Small intestine (tissue), 7 donors: Measurements from ENCODE around the gene CGB3. TPM values are rescaled to one million over a fixed set of nuclear protein-coding genes. Genes with fewer than 3 reads are reported as not detected.
"Not testable (repeated sequence)": the region's sequence is repeated elsewhere in the genome, so short reads cannot be mapped to it uniquely, and the experiment has no call there.

Experiments used
- DNase-seq, 2 donors: peaks; one replicate each; pipeline versions ENCODE4 v3.0.0 to v3.0.0-alpha.2; 2013
- FAIRE-seq: peaks from 2 replicates; lab custom pipeline; 2012; peaks lifted over from hg19 to GRCh38; lab: Jason Lieb, UNC
- H3K27ac ChIP-seq, 3 donors: one replicate each; pipeline ENCODE4 v1.5.1; 2013; ENCODE audit warnings: low read length in 2 of 3, mild to moderate bottlenecking in 2 of 3, control low read depth in 1 of 3, inconsistent platforms in 1 of 3, low read depth in 1 of 3, moderate library complexity in 1 of 3
- H3K27me3 ChIP-seq, 3 donors: one replicate each; pipeline ENCODE4 v1.6.1; 2013; ENCODE audit warnings: low read length in 3 of 3, inconsistent platforms in 1 of 3; ENCODE audit not compliant: control insufficient read depth in 3 of 3, insufficient read depth in 3 of 3
- H3K36me3 ChIP-seq, 3 donors: one replicate each; pipeline ENCODE4 v1.6.1; 2013; ENCODE audit warnings: low read length in 3 of 3, inconsistent platforms in 1 of 3, low read depth in 1 of 3, mild to moderate bottlenecking in 1 of 3, moderate library complexity in 1 of 3; ENCODE audit not compliant: control insufficient read depth in 3 of 3, insufficient read depth in 2 of 3
- H3K4me1 ChIP-seq, 3 donors: one replicate each; pipeline ENCODE4 v1.6.1; 2013; ENCODE audit warnings: low read length in 2 of 3, inconsistent platforms in 1 of 3, low read depth in 1 of 3, mild to moderate bottlenecking in 1 of 3, moderate library complexity in 1 of 3; ENCODE audit not compliant: control insufficient read depth in 3 of 3, insufficient read depth in 2 of 3
- H3K4me3 ChIP-seq, 3 donors: one replicate each; pipeline ENCODE4 v1.5.1; 2013; ENCODE audit warnings: low read length in 3 of 3, control low read depth in 1 of 3, inconsistent platforms in 1 of 3, low read depth in 1 of 3, mild to moderate bottlenecking in 1 of 3, moderate library complexity in 1 of 3
- H3K9me3 ChIP-seq, 2 donors: one replicate each; pipeline ENCODE4 v1.6.1; 2013; ENCODE audit warnings: low read depth in 1 of 2, low read length in 1 of 2; ENCODE audit not compliant: control insufficient read depth in 2 of 2, insufficient read depth in 1 of 2
- WGBS, 3 donors: extraction: QIAGEN DNeasy Blood & Tissue Kit; methylation state at CpG; one replicate each; pipeline ENCODE4 v1.1.7; 2013; 5-methylcytosine and 5-hydroxymethylcytosine counted together
- polyA plus RNA-seq, 4 donors: library from polyadenylated mRNA; stranded (reverse) in 3 of 4; unstranded in 1 of 4; fragments of 200-250 nt in 3 of 4; fragments of 120-200 nt in 1 of 4; gene quantifications; one replicate each; pipeline versions ENCODE4 v1.2.1 to v1.2.3, GENCODE V29; 2013
- donor health status: healthy with polysubstance abuse.
- donor health status: control.
- donor health status: control.
- donor health status: Bipolar disorder and iron deficiency.
- donor health status: healthy.

Gene CGB3
- polyA plus RNA-seq, 4 donors, result not detected

- WGBS, 3 donors, result 1% methylated on average over 59 to 63 of the region's 63 CpGs
- FAIRE-seq, result no peak
- no peak overlapping the region for H3K27ac ChIP-seq
Observed at GRCh38 chr19:49056101-49056901, 32.2 kb upstream of the CGB3 start.

GRCh38 chr19:49050376-49051033 lies 26.4 kb upstream of the CGB3 start:
- not testable (repeated sequence) for H3K36me3 ChIP-seq, H3K4me3 ChIP-seq, DNase-seq, H3K27ac ChIP-seq, FAIRE-seq, H3K27me3 ChIP-seq, H3K9me3 ChIP-seq, H3K4me1 ChIP-seq
- WGBS, 3 donors, result 52 to 70% (median 61%) methylated on average over 24 of the region's 24 CpGs

More at GRCh38 chr19:49056101-49056901, 32.2 kb upstream of the CGB3 start:
- peak; percentile 52 to 74 for DNase-seq
- H3K9me3 ChIP-seq, result peaks cover 0 to 2% of the 10 kb centered on the region in 2 donors
- H3K4me3 ChIP-seq, result peak overlapping the region; percentile 25 to 62 (median 40)
- H3K4me1 ChIP-seq, result peaks cover 0 to 17% (median 2%) of the 10 kb centered on the region in 3 donors
- H3K36me3 ChIP-seq, result no peaks in the 10 kb centered on the region
- H3K27me3 ChIP-seq, result peaks cover 0 to 59% (median 8%) of the 10 kb centered on the region in 3 donors

GRCh38 chr19:49049834-49050233 lies 25.7 kb upstream of the CGB3 start:
- not testable (repeated sequence) for H3K36me3 ChIP-seq, FAIRE-seq, H3K27ac ChIP-seq, DNase-seq, H3K4me1 ChIP-seq, H3K4me3 ChIP-seq, H3K27me3 ChIP-seq, H3K9me3 ChIP-seq
- 66 to 80% (median 80%) methylated on average over 2 to 3 of the region's 4 CpGs for WGBS, 3 donors

GRCh38 chr19:49049011-49049410 lies 24.9 kb upstream of the CGB3 start, which contains the start of gene CGB8:
TSS of gene CGB8 (minus strand) at chr19:49049111. CDS start at chr19:49048739, 372 bp downstream.
- WGBS, 3 donors, result 40 to 70% (median 68%) methylated on average over 10 of the region's 12 CpGs

GRCh38 chr19:49043548-49043947 lies 19.4 kb upstream of the CGB3 start, which contains the start of gene CGB5:
TSS of gene CGB5 (plus strand) at chr19:49043848. CDS start at chr19:49044210, 362 bp downstream.
- DNase-seq, H3K4me1 ChIP-seq, H3K27ac ChIP-seq, H3K9me3 ChIP-seq, H3K4me3 ChIP-seq, H3K36me3 ChIP-seq, H3K27me3 ChIP-seq, FAIRE-seq: not testable (repeated sequence)
- 53 to 66% (median 62%) methylated on average over 14 of the region's 15 CpGs for WGBS, 3 donors

More at GRCh38 chr19:49049011-49049410, 24.9 kb upstream of the CGB3 start, which contains the start of gene CGB8:
- not testable (repeated sequence) for DNase-seq, H3K4me1 ChIP-seq, H3K36me3 ChIP-seq, FAIRE-seq, H3K9me3 ChIP-seq, H3K4me3 ChIP-seq, H3K27ac ChIP-seq, H3K27me3 ChIP-seq

GRCh38 chr19:49042666-49043065 lies 18.5 kb upstream of the CGB3 start:
- H3K27me3 ChIP-seq, H3K36me3 ChIP-seq, H3K4me1 ChIP-seq, FAIRE-seq, H3K4me3 ChIP-seq, H3K27ac ChIP-seq, DNase-seq, H3K9me3 ChIP-seq: not testable (repeated sequence)
- 78 to 88% (median 81%) methylated on average over 2 of the region's 4 CpGs for WGBS, 3 donors

- Histone ChIP-seq H3K27ac (no peak overlapping the region), H3K9me3 (no peaks in the 10 kb centered on the region), H3K36me3 (no peaks in the 10 kb centered on the region), H3K27me3 (no peaks in the 10 kb centered on the region), H3K4me3 (no peak overlapping the region), H3K4me1 (no peaks in the 10 kb centered on the region)
- DNase-seq (no peak), FAIRE-seq (no peak)
- 58 to 72% (median 67%) methylated on average over 15 to 17 of the region's 17 CpGs for WGBS, 3 donors
Observed at GRCh38 chr19:49042177-49042576, 18.0 kb upstream of the CGB3 start.

- H3K4me3 ChIP-seq, H3K9me3 ChIP-seq, FAIRE-seq, H3K36me3 ChIP-seq, H3K27ac ChIP-seq, H3K27me3 ChIP-seq, DNase-seq, H3K4me1 ChIP-seq: not testable (repeated sequence)
- WGBS, 3 donors, result 43 to 77% (median 63%) methylated on average over 3 to 9 of the region's 9 CpGs
Observed at GRCh38 chr19:49039736-49040135, 15.6 kb upstream of the CGB3 start.
